KG1 (cell line): ENCODE measurements around the gene ABCA2.

Experiments
- DNase-seq: peaks from one replicate; lab custom pipeline; 2025; lab: John Stamatoyannopoulos, UW

The ABCA2 gene

GRCh38 chr9:137027369-137028262 lies at the start of gene ABCA2:
Gene ABCA2, minus strand, starts transcription at chr9:137028237. Its CDS starts 97 bp downstream, at chr9:137028140.
- no peak for DNase-seq

GRCh38 chr9:137077010-137077747 lies 49.1 kb upstream of the ABCA2 start, which contains the start of gene UAP1L1:
Gene UAP1L1, plus strand, starts transcription at chr9:137077517. Its CDS starts 16 bp downstream, at chr9:137077533.
- no peak for DNase-seq

- DNase-seq = no peak
Observed at GRCh38 chr9:137076636-137077009, 48.6 kb upstream of the ABCA2 start.

- DNase-seq = no peak
Observed at GRCh38 chr9:137075275-137075775, 47.3 kb upstream of the ABCA2 start.

GRCh38 chr9:137074657-137075274 lies 46.7 kb upstream of the ABCA2 start:
- DNase-seq = no peak

GRCh38 chr9:137073992-137074399 lies 46.0 kb upstream of the ABCA2 start:
- no peak for DNase-seq

GRCh38 chr9:137071282-137071681 lies 43.2 kb upstream of the ABCA2 start:
- no peak for DNase-seq

- DNase-seq = no peak
Observed at GRCh38 chr9:137070906-137071275, 42.9 kb upstream of the ABCA2 start.

- peak; percentile 67 for DNase-seq
Observed at GRCh38 chr9:137070201-137070905, 42.3 kb upstream of the ABCA2 start, which contains the start of gene SAPCD2. Gene SAPCD2, minus strand, starts transcription at chr9:137070557. Its CDS starts 97 bp downstream, at chr9:137070460.

GRCh38 chr9:137069508-137070091 lies 41.6 kb upstream of the ABCA2 start:
- DNase-seq = no peak

- DNase-seq = no peak
Observed at GRCh38 chr9:137068539-137069507, 40.8 kb upstream of the ABCA2 start.

- peak; percentile 50 for DNase-seq
Observed at GRCh38 chr9:137067860-137068538, 40.0 kb upstream of the ABCA2 start.

- DNase-seq = no peak
Observed at GRCh38 chr9:137066096-137066861, 38.2 kb upstream of the ABCA2 start.

GRCh38 chr9:137065336-137065967 lies 37.4 kb upstream of the ABCA2 start:
- DNase-seq = no peak

- no peak for DNase-seq
Observed at GRCh38 chr9:137064880-137065164, 36.8 kb upstream of the ABCA2 start.

- DNase-seq = peak; percentile 10
Observed at GRCh38 chr9:137064027-137064879, 36.2 kb upstream of the ABCA2 start.

GRCh38 chr9:137063311-137064026 lies 35.4 kb upstream of the ABCA2 start:
- no peak for DNase-seq
